Measurements from ENCODE around the gene NCOA5. TPM values are rescaled to one million over a fixed set of nuclear protein-coding genes. Genes with fewer than 3 reads are reported as not detected.

NCOA5 gene
- total RNA-seq, 1 experiment from 2014 or later: 15.9 TPM

DNA sequence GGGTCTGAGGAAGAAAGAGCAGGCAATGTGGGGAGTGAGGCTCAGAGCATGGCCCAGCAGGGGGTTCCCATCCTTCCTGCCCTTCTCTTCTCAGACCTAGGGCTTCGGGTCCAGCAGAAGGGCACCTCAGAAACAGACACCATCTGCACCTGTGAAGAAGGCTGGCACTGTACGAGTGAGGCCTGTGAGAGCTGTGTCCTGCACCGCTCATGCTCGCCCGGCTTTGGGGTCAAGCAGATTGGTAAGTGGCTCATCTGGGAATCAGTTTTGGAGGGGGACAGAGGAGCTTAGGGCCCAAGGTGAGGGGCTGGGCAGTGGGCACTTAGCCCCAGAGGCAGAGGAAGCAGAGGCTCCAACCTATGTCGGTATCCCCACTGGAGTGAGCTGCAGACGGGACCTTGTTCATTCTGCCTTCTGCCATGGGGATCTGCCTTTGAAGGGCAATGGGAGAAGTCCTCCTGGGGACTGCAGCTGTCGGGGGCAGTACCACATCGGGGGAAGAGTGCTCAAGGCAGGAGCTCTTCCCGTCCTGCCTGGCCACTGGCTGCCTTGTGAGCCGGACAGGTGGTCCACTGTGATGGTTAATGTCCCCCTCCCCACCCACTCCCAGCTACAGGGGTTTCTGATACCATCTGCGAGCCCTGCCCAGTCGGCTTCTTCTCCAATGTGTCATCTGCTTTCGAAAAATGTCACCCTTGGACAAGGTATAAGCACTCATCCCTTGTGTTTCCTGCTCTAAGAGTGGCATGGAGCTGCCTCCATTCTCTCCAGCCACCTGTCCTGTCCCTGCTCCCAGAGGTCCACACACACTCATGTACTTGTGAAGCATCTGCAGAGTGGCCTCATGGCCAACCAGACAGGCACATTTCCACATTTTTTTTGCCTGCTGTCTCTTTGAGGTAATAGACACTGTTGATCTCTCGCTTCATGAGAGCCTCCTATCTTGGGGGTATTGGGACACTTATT lies 33.0 kb upstream of the NCOA5 start:
- in situ Hi-C loops (cut with HindIII; ENCODE audit: low pct_unique_long_range_greater_than_20kb, low sequenced_read_pairs): no loop called here
- DNase-seq (ENCODE audit: low read depth, low spot score): no peak

- DNase-seq (ENCODE audit: low read depth, low spot score): no peak
- in situ Hi-C loops (cut with HindIII; ENCODE audit: low pct_unique_long_range_greater_than_20kb, low sequenced_read_pairs): no loop called here
These were observed 32.3 kb upstream of the NCOA5 start for GRCh38 chr20:46122071-46122470.

DNA sequence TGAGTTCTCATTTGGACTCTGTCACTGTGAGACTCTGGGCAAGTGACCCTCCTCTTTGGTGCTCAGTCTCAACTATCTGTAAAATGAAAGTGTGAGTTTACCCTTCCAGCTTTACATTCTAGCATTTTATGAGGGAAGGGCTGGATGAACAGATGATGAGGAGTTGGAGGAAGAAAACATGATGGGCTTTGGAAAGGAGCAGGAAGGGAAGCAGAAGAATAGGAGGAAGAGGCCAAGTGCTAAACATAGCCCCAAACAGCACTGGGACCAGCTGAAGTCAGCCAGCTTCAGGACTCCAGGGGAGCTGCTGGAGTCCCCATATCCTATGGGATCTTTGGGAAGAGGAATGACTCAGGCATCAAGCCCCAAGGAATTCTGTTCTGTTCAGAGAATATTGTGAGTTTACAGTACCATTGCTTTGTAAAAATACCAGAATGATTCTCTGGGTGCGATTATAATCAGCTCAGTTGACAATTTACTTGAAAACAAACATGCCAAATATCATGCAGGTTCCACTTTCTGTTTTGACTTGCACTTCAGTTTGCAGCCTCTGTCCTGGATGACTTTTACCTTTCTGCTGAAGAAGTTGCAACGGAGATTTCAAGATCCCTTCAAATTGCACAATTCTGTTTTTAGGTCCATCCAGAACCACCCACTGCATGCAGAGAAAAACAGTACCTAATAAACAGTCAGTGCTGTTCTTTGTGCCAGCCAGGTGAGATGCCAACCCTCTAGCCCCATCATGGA lies 31.6 kb upstream of the NCOA5 start:
- no peak for DNase-seq (ENCODE audit: low read depth, low spot score)
- in situ Hi-C loops (cut with HindIII; ENCODE audit: low pct_unique_long_range_greater_than_20kb, low sequenced_read_pairs): no loop called here

- in situ Hi-C loops (cut with HindIII; ENCODE audit: low pct_unique_long_range_greater_than_20kb, low sequenced_read_pairs): no loop called here
- DNase-seq (ENCODE audit: low read depth, low spot score): no peak
These were observed 30.4 kb upstream of the NCOA5 start for GRCh38 chr20:46120136-46120535.

- no peak for DNase-seq (ENCODE audit: low read depth, low spot score)
- in situ Hi-C loops (cut with HindIII; ENCODE audit: low pct_unique_long_range_greater_than_20kb, low sequenced_read_pairs): no loop called here
These were observed 29.8 kb upstream of the NCOA5 start for GRCh38 chr20:46119547-46119946.

- DNase-seq (ENCODE audit: low read depth, low spot score): no peak
- in situ Hi-C loops (cut with HindIII; ENCODE audit: low pct_unique_long_range_greater_than_20kb, low sequenced_read_pairs): no loop called here
These were observed 29.3 kb upstream of the NCOA5 start for GRCh38 chr20:46119028-46119546.

GRCh38 chr20:46118481-46119020 lies 28.8 kb upstream of the NCOA5 start:
- in situ Hi-C loops (cut with HindIII; ENCODE audit: low pct_unique_long_range_greater_than_20kb, low sequenced_read_pairs): no loop called here
- no peak for DNase-seq (ENCODE audit: low read depth, low spot score)

GRCh38 chr20:46117704-46118467 lies 28.1 kb upstream of the NCOA5 start, which contains the start of gene CD40:
TSS of gene CD40 (plus strand) at chr20:46118314. CDS start at chr20:46118344, 30 bp downstream.
- in situ Hi-C loops (cut with HindIII; ENCODE audit: low pct_unique_long_range_greater_than_20kb, low sequenced_read_pairs): no loop called here
- DNase-seq (ENCODE audit: low read depth, low spot score): no peak

- no peak for DNase-seq (ENCODE audit: low read depth, low spot score)
- in situ Hi-C loops (cut with HindIII; ENCODE audit: low pct_unique_long_range_greater_than_20kb, low sequenced_read_pairs): no loop called here
These were observed 24.7 kb upstream of the NCOA5 start for GRCh38 chr20:46114449-46114848.

DNA sequence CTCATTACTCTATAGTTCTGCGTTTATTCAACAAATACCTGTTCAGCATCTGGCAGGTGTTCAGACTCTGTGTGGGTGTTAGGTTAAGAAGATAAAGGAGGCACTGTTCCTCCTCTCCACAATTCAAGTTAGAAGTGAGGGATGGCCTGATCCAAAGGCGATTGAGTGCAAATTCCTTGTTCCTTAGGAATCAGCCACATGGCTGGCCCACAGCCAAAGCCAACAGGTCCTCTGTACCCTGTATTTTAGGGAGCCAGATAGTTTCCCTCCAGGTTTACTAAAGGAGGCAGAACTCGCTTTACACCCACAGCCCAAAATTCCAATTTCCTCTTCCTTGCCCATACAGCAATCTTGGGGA lies 23.3 kb upstream of the NCOA5 start:
- DNase-seq (ENCODE audit: low read depth, low spot score): no peak
- in situ Hi-C loops (cut with HindIII; ENCODE audit: low pct_unique_long_range_greater_than_20kb, low sequenced_read_pairs): no loop called here

DNA sequence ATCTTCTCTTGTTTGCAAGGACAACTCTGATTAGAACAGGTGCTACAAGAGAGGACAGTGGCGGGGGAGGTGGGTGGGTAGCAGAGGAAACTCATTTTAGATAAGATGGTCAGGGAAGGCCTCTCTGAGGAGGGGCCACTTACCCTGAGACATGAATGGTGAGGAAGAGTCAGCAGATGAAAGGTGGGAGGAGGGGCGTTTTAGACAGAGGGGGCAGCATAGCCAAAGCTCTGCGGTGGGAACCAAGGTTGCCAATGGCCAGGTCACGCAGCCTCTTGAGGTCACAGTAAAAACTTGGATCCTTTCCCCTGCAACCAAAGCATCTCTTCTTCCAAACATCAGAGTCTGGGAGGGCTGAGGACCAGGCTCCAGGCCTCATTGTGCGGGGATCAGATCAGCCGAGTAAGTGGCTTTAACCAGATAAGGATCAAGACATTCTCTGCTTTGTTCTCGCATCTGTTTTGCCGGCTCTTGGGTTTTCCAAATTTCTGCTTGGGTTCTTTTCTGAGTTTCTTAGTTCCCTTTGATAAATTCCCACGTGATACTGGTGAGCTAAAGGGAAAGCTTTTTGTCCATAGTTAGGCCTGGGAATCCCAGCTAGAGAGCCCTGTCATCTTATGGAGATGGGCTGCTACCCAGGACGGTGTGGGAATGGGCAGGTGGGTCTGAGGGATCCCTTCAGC lies 22.8 kb upstream of the NCOA5 start:
- in situ Hi-C loops (cut with HindIII; ENCODE audit: low pct_unique_long_range_greater_than_20kb, low sequenced_read_pairs): no loop called here
- no peak for DNase-seq (ENCODE audit: low read depth, low spot score)

GRCh38 chr20:46111836-46112212 lies 22.1 kb upstream of the NCOA5 start:
- no peak for DNase-seq (ENCODE audit: low read depth, low spot score)

GRCh38 chr20:46111028-46111835 lies 21.5 kb upstream of the NCOA5 start:
- in situ Hi-C loops (cut with HindIII; ENCODE audit: low pct_unique_long_range_greater_than_20kb, low sequenced_read_pairs): no loop called here
- no peak for DNase-seq (ENCODE audit: low read depth, low spot score)

More at GRCh38 chr20:46111836-46112212, 22.1 kb upstream of the NCOA5 start:
- in situ Hi-C loops (cut with HindIII; ENCODE audit: low pct_unique_long_range_greater_than_20kb, low sequenced_read_pairs): no loop called here

DNA sequence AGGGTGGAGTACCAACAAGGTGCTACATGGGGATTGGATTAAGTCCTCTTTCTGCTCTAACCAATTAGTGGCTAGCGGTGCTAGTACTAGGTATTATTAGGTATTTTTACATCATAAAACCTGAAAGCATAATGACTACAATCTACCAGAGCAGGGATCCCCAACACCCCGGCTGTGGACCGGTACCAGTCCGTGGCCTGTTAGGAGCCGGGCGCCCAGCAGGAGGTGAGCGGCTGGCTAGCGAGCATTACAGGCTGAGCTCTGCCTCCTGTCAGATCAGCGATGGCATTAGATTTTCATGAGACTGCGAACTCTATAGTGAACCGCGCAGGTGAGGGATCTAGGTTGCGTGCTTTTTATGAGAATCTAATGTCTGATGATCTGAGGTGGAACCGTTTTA lies 19.2 kb upstream of the NCOA5 start:
- in situ Hi-C loops (cut with HindIII; ENCODE audit: low pct_unique_long_range_greater_than_20kb, low sequenced_read_pairs): no loop called here
- no peak for DNase-seq (ENCODE audit: low read depth, low spot score)

DNA sequence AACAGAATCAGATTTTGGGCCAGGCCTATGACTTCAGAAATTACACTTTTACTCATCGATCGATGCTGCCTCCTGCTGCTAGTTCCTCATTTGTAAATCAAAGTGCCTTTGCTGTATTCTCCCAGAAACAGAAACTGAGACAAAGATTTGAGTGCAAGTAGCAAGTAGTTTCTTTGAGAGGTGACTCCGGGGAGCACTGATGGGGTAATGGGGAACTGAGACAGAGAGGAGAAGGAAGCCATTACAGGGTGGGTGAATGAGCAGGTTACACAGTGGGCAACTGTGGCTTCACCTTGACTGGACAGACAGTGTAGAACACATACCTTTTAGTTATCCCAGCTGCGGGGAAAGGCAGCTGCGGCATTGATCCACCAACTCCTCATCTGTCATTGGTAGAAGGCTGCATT lies 18.7 kb upstream of the NCOA5 start:
- no peak for DNase-seq (ENCODE audit: low read depth, low spot score)
- in situ Hi-C loops (cut with HindIII; ENCODE audit: low pct_unique_long_range_greater_than_20kb, low sequenced_read_pairs): no loop called here

GRCh38 chr20:46107061-46107460 lies 17.3 kb upstream of the NCOA5 start:
- in situ Hi-C loops (cut with HindIII; ENCODE audit: low pct_unique_long_range_greater_than_20kb, low sequenced_read_pairs): no loop called here
- DNase-seq (ENCODE audit: low read depth, low spot score): no peak
